Naive B cell (primary cell): Measurements from ENCODE around the gene TET3. TPM values are rescaled to one million over a fixed set of nuclear protein-coding genes. Genes with fewer than 3 reads are reported as not detected.

ENCODE experiments used
- ATAC-seq, 2 donors: fragments of 150-1000 bp; cut with Tn5 transposase; 2 replicates each; pipeline ENCODE4 v1.10.0; 2021; ENCODE audit warnings: low read depth in 2 of 2, mild to moderate bottlenecking in 2 of 2, moderate library complexity in 2 of 2
- DNase-seq: peaks from one replicate; pipeline ENCODE4 v3.0.0; 2022
- H3K27ac Mint-ChIP-seq, 6 donors: one replicate each; pipeline ENCODE4 v1.8.0; 2020 to 2022; ENCODE audit warnings: mild to moderate bottlenecking in 6 of 6, mixed read lengths in 6 of 6, moderate library complexity in 5 of 6, inconsistent platforms in 2 of 6
- H3K27me3 Mint-ChIP-seq, 3 donors: one replicate each; pipeline ENCODE4 v1.8.0; 2021 to 2022; ENCODE audit warnings: mixed read lengths in 3 of 3, mild to moderate bottlenecking in 1 of 3
- H3K36me3 Mint-ChIP-seq, 2 donors: one replicate each; pipeline ENCODE4 v1.8.0; 2020 to 2022; ENCODE audit warnings: mixed read lengths in 2 of 2, inconsistent platforms in 1 of 2, mild to moderate bottlenecking in 1 of 2
- H3K4me1 Mint-ChIP-seq, 3 donors: one replicate each; pipeline ENCODE4 v1.8.0; 2020 to 2022; ENCODE audit warnings: mixed read lengths in 3 of 3, inconsistent platforms in 1 of 3, mild to moderate bottlenecking in 1 of 3, moderate library complexity in 1 of 3
- H3K4me3 Mint-ChIP-seq, 8 donors: one replicate each; pipeline ENCODE4 v1.8.0; 2020 to 2022; ENCODE audit warnings: mild to moderate bottlenecking in 8 of 8, mixed read lengths in 8 of 8, moderate library complexity in 8 of 8, inconsistent platforms in 2 of 8
- H3K9me3 Mint-ChIP-seq, 7 donors: one replicate each; pipeline ENCODE4 v1.8.0; 2020 to 2022; ENCODE audit warnings: mixed read lengths in 7 of 7, mild to moderate bottlenecking in 5 of 7, inconsistent platforms in 2 of 7, moderate library complexity in 1 of 7
- polyA plus RNA-seq, 6 donors: library from polyadenylated mRNA; unstranded; fragments of 300-500 nt; fragmentation: Illumina TruSeq; gene quantifications; one replicate each; pipeline ENCODE4 v1.2.3, GENCODE V29; 2021; ENCODE audit warnings: low read depth in 6 of 6

TET3 gene
- polyA plus RNA-seq, 6 donors from 2014 or later, result 0.03 to 1.2 (median 0.53) TPM

GRCh38 chr2:73949802-73950201 lies 34.9 kb upstream of the TET3 start:
- DNase-seq, result no peak
- no peaks in the 10 kb centered on the region for H3K27me3 Mint-ChIP-seq
- H3K27ac Mint-ChIP-seq, result peak overlapping the region in 2 of 6 donors; percentile 2 to 64
- peaks cover 35 to 54% (median 38%) of the 10 kb centered on the region in 3 donors for H3K4me1 Mint-ChIP-seq
- no peaks in the 10 kb centered on the region for H3K9me3 Mint-ChIP-seq
- peaks cover 28 to 34% of the 10 kb centered on the region in 2 donors for H3K36me3 Mint-ChIP-seq
- H3K4me3 Mint-ChIP-seq, result no peak overlapping the region
- ATAC-seq, result no peak

- peak overlapping the region in 2 of 6 donors; percentile 69 to 74 for H3K27ac Mint-ChIP-seq
Measured at GRCh38 chr2:73952499-73953446, 31.9 kb upstream of the TET3 start.

GRCh38 chr2:73956218-73956865 lies 28.4 kb upstream of the TET3 start:
- peaks cover 37 to 55% of the 10 kb centered on the region in 2 donors for H3K36me3 Mint-ChIP-seq
- peaks cover 7 to 14% (median 12%) of the 10 kb centered on the region in 3 donors for H3K4me1 Mint-ChIP-seq
- H3K4me3 Mint-ChIP-seq, result no peak overlapping the region
- ATAC-seq (no peak), DNase-seq (no peak)
- peak overlapping the region in 2 of 6 donors; percentile 45 to 81 for H3K27ac Mint-ChIP-seq
- H3K27me3 Mint-ChIP-seq, result no peaks in the 10 kb centered on the region
- peaks cover 0 to 2% (median 0%) of the 10 kb centered on the region in 7 donors for H3K9me3 Mint-ChIP-seq

More at GRCh38 chr2:73952499-73953446, 31.9 kb upstream of the TET3 start:
- no peaks in the 10 kb centered on the region for H3K27me3 Mint-ChIP-seq
- H3K4me1 Mint-ChIP-seq, result peaks cover 25 to 37% (median 30%) of the 10 kb centered on the region in 3 donors
- H3K36me3 Mint-ChIP-seq, result peaks cover 27 to 47% of the 10 kb centered on the region in 2 donors
- peak overlapping the region in 1 of 8 donors; percentile 32 for H3K4me3 Mint-ChIP-seq
- DNase-seq (no peak), ATAC-seq (no peak)
- H3K9me3 Mint-ChIP-seq, result no peaks in the 10 kb centered on the region

GRCh38 chr2:73961274-73961673 lies 23.4 kb upstream of the TET3 start:
- Mint-ChIP-seq H3K4me3 (no peak overlapping the region), H3K27ac (peak overlapping the region in 1 of 6 donors; percentile 62), H3K36me3 (peaks cover 26 to 38% of the 10 kb centered on the region in 2 donors), H3K9me3 (peaks cover 0 to 8% (median 4%) of the 10 kb centered on the region in 7 donors), H3K27me3 (no peaks in the 10 kb centered on the region), H3K4me1 (peaks cover 2 to 6% (median 4%) of the 10 kb centered on the region in 3 donors)
- no peak for DNase-seq
- no peak for ATAC-seq

- H3K4me1 Mint-ChIP-seq, result peaks cover 0 to 5% (median 4%) of the 10 kb centered on the region in 3 donors
- no peak overlapping the region for H3K4me3 Mint-ChIP-seq
- H3K27ac Mint-ChIP-seq, result peak overlapping the region in 1 of 6 donors; percentile 33
- peaks cover 26 to 30% of the 10 kb centered on the region in 2 donors for H3K36me3 Mint-ChIP-seq
- no peak for DNase-seq
- peaks cover 0 to 8% (median 4%) of the 10 kb centered on the region in 7 donors for H3K9me3 Mint-ChIP-seq
- H3K27me3 Mint-ChIP-seq, result no peaks in the 10 kb centered on the region
- no peak for ATAC-seq
Measured at GRCh38 chr2:73961823-73962615, 22.7 kb upstream of the TET3 start.

DNA sequence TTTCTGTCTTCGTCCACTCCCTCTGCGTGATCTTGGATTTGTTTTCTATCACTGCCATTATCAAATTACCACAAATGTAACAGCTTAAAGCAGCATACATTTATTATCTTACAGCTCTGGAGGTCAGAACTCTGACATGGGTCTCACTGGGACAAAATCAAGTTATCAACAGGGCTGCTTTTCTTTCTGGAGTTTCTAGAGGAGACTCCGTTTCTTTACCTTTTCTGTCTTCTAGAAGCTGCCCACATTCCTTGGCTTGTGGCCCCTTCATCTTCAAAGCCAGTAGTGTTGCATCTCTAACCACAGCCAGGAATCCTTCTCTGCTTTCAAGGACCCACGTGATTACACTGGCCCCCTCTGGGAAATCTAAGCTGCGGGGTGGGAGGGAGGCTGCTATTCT lies 21.9 kb upstream of the TET3 start:
- Mint-ChIP-seq H3K36me3 (peaks cover 23 to 27% of the 10 kb centered on the region in 2 donors), H3K27ac (peak overlapping the region in 2 of 6 donors; percentile 4 to 10), H3K4me3 (no peak overlapping the region), H3K4me1 (peaks cover 0 to 11% (median 7%) of the 10 kb centered on the region in 3 donors), H3K9me3 (peaks cover 0 to 8% (median 4%) of the 10 kb centered on the region in 7 donors), H3K27me3 (no peaks in the 10 kb centered on the region)
- DNase-seq, result no peak
- no peak for ATAC-seq

DNA sequence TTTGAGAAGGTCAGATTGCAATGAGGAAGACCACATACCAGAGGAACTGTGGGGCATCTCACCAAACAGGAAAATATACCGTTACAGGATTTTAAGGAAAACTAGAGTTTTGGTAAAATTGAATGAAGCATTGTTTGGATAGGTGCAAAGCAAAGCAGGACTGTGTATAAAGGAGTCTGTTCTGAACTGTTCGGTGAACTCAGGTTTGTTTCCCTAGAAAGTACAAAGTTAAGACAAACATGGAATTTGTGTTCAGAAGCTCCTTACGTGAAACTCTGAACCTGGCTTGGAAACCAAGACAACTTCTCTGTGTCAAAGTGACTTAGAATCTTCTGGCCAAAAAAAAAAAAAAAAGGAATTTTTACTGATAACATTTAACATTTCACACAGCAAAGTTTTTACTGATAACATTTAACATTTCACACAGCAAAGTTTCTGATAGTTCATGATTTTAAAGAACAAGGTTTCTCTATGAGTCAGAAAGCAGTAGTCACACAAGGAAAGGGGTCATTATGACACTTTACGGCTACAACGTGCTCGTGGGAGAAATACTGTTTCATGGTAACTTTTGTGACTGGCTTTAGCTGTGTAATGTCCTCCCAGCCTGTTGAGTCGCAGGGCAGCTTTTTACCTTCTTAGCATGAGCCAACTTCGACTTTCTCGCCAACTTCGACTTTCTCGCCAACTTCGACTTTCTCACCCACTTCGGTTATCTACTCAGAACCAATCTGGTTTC lies 21.2 kb upstream of the TET3 start:
- Mint-ChIP-seq H3K27me3 (no peaks in the 10 kb centered on the region), H3K4me1 (peaks cover 3 to 19% (median 15%) of the 10 kb centered on the region in 3 donors), H3K4me3 (no peak overlapping the region), H3K36me3 (peaks cover 17 to 19% of the 10 kb centered on the region in 2 donors), H3K27ac (peak overlapping the region in 2 of 6 donors; percentile 8 to 44), H3K9me3 (peaks cover 0 to 8% (median 4%) of the 10 kb centered on the region in 7 donors)
- ATAC-seq (no peak), DNase-seq (no peak)

GRCh38 chr2:73964223-73964622 lies 20.5 kb upstream of the TET3 start:
- H3K4me3 Mint-ChIP-seq, result no peak overlapping the region
- H3K27ac Mint-ChIP-seq, result no peak overlapping the region
- DNase-seq (no peak), ATAC-seq (no peak)
- H3K36me3 Mint-ChIP-seq, result peaks cover 11 to 13% of the 10 kb centered on the region in 2 donors
- no peaks in the 10 kb centered on the region for H3K27me3 Mint-ChIP-seq
- H3K4me1 Mint-ChIP-seq, result peaks cover 4 to 23% (median 17%) of the 10 kb centered on the region in 3 donors
- peaks cover 0 to 8% (median 4%) of the 10 kb centered on the region in 7 donors for H3K9me3 Mint-ChIP-seq

- no peaks in the 10 kb centered on the region for H3K27me3 Mint-ChIP-seq
- peak overlapping the region in 1 of 8 donors; percentile 30 for H3K4me3 Mint-ChIP-seq
- H3K9me3 Mint-ChIP-seq, result peaks cover 0 to 8% (median 4%) of the 10 kb centered on the region in 7 donors
- peaks cover 4 to 31% (median 21%) of the 10 kb centered on the region in 3 donors for H3K4me1 Mint-ChIP-seq
- no peak for ATAC-seq
- no peak for DNase-seq
- peak overlapping the region in 1 of 6 donors; percentile 20 for H3K27ac Mint-ChIP-seq
- peaks cover 5 to 10% of the 10 kb centered on the region in 2 donors for H3K36me3 Mint-ChIP-seq
Measured at GRCh38 chr2:73965053-73965452, 19.7 kb upstream of the TET3 start.

DNA sequence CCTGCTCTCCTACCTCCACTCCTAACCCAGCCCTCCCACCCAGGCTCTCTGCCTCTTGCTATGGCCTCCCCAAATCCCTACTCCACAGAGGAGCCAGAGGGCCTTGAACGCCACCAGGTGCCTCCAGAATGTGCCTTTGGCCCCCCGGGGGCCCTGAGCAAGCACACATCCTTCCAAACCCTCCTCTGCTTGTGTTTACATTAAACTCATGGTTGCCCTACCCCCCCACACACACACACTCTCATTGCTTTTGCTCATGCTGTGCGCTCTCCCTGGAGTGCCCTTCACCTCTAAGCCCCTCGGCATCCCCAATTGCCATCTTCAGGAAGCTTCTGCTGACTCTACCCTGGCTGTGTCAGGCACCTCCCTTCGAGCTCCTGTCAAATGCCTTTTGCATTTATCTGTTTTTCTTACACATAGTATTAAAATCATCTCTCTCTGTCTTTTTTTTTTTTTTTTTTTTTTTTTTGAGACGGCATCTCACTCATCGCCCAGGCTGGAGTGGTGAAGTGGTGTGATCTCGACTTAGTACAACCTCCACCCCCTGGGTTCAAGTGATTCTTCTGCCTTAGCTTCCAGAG lies 16.3 kb upstream of the TET3 start:
- ATAC-seq (no peak), DNase-seq (no peak)
- H3K36me3 Mint-ChIP-seq, result no peaks in the 10 kb centered on the region
- H3K27ac Mint-ChIP-seq, result peak overlapping the region in 3 of 6 donors; percentile 11 to 78 (median 68)
- no peak overlapping the region for H3K4me3 Mint-ChIP-seq
- H3K27me3 Mint-ChIP-seq, result no peaks in the 10 kb centered on the region
- H3K4me1 Mint-ChIP-seq, result peaks cover 27 to 64% (median 44%) of the 10 kb centered on the region in 3 donors
- H3K9me3 Mint-ChIP-seq, result peaks cover 0 to 3% (median 0%) of the 10 kb centered on the region in 7 donors

DNA sequence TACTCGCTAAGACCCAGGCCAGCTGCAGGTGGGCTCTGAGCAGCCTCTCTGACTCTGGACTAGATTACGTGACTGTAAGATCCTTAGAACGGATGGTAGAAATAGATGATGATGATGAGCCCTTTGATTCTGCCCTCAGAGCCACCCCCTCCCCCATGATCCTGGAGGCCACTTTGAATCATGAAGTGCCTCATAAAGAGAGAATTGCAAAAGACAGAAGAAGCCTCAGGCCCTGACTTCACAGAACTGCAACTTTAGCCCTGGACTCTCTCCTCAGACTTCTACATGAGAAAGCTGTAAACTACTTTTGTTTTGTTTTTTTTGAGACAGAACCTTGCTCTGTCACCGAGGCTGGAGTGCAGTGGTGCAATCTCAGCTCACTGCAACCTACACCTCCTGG lies 15.4 kb upstream of the TET3 start:
- DNase-seq, result no peak
- Mint-ChIP-seq H3K9me3 (peaks cover 0 to under 1% (median 0%) of the 10 kb centered on the region in 7 donors), H3K27me3 (no peaks in the 10 kb centered on the region), H3K36me3 (no peaks in the 10 kb centered on the region), H3K4me3 (no peak overlapping the region), H3K4me1 (peaks cover 27 to 66% (median 44%) of the 10 kb centered on the region in 3 donors), H3K27ac (no peak overlapping the region)
- no peak for ATAC-seq
